ENCODE data around the gene TRAIP.

- no peak for TF ChIP-seq CTCF (IDR thresholded peaks at IDR 0.05)
- no peak for TF ChIP-seq POLR2A (IDR thresholded peaks at IDR 0.05)
Measured at GRCh38 chr3:49805367-49805782, 51.0 kb downstream of the TRAIP start.
